Peyer's patch (tissue), 4 donors: ENCODE results near the gene ARF1. TPM values are rescaled to one million over a fixed set of nuclear protein-coding genes. Genes with fewer than 3 reads are reported as not detected.

Experiments
- DNase-seq, 3 donors: peaks; one replicate each; pipeline ENCODE4 v3.0.0-alpha.2; 2017 to 2019
- H3K27ac ChIP-seq, 4 donors: fragments of 200-600 bp; sonication (generic); one replicate each; pipeline ENCODE4 v1.5.1; 2016 to 2019
- H3K27me3 ChIP-seq, 2 donors: fragments of 200-600 bp; sonication (generic); one replicate each; pipeline ENCODE4 v1.5.1; 2019
- H3K36me3 ChIP-seq, 3 donors: fragments of 200-600 bp; sonication (generic); one replicate each; pipeline ENCODE4 v1.5.1; 2016 to 2019
- H3K4me1 ChIP-seq, 4 donors: fragments of 200-600 bp; sonication (generic); one replicate each; pipeline ENCODE4 v1.5.1; 2016 to 2019
- H3K4me3 ChIP-seq, 4 donors: fragments of 200-600 bp; sonication (generic); 1 replicate in 3 of 4; 2 replicates in 1 of 4; pipeline ENCODE4 v1.5.1; 2016 to 2019; ENCODE audit warnings: mild to moderate bottlenecking in 1 of 4
- H3K9me3 ChIP-seq, 4 donors: fragments of 200-600 bp; sonication (generic); one replicate each; pipeline ENCODE4 v1.5.1; 2016 to 2019; ENCODE audit warnings: mild to moderate bottlenecking in 1 of 4
- CTCF ChIP-seq, 6 experiments: fragments of 450-650 bp in 4 of 6; fragments of 200-600 bp in 2 of 6; sonication (generic) in 1 of 6; IDR thresholded peaks; one replicate each; pipeline ENCODE4 v1.5.1; 2017 to 2019; ENCODE audit warnings: antibody characterized with exemption in 6 of 6, mild to moderate bottlenecking in 3 of 6, moderate library complexity in 1 of 6
- POLR2A ChIP-seq, 2 donors: fragments of 450-650 bp; IDR thresholded peaks; one replicate each; pipeline ENCODE4 v1.5.1; 2017; ENCODE audit warnings: antibody characterized with exemption in 2 of 2, mild to moderate bottlenecking in 2 of 2, moderate library complexity in 2 of 2
- total RNA-seq, 4 donors: library from RNA; depleted of rRNA; stranded (reverse); fragments of >200 nt; gene quantifications; one replicate each; pipeline ENCODE4 v1.1.0, GENCODE V29; 2016

ARF1 gene
- total RNA-seq, 4 donors from 2014 or later, result 243 to 434 (median 392) TPM

DNA sequence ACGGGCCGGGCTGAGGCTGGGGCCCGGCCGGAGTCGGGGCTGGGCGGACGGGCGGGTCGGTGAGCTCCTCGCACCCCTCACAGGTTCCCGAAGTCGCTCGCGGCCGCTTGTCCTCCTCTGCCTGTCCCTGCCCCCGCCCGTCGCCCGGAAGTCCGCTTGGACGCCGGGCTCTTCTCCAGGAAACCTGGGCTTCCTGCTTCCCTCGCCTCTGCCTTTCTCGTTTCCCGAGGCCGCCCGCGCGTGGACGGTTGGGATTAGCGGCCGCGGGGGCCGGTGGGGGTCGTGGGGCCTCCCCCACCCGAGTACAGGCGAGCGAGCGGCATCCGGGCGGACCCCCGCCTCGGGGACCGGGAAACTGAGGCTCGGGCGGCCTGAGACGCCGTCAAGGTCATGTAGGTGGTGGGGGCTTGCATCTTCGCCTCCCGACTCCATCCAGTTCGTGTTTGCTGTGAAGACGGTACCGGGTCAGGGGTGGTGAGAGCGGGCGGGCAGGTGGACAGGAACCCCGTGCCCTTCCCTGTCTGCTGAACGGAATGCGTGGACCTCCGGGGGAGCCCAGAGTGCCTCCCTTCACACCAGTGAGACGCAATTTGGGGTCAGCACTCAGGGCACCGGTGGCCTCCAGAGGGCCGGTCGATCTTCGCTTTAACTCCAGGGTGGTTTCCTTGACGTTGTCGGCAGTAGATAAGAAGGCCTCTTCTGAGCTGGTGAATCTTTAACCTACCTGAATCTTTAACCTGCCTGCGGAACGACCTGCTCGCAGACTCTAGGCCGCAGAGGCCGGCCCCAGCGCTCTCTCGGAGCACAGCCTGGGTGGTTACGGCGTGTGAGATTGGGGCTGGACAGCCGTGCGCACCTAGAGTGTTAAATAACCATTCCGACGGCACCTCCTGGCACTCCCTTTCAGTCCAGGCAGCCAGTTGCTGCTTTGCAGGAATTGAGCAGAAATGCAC lies 686 bp downstream of the ARF1 start:
- Histone ChIP-seq H3K27me3 (no peaks in the 10 kb centered on the region), H3K36me3 (no peaks in the 10 kb centered on the region), H3K4me3 (peak overlapping the region; percentile 73 to 99 (median 89)), H3K27ac (peak overlapping the region; percentile 98 to 100 (median 98)), H3K9me3 (no peaks in the 10 kb centered on the region), H3K4me1 (peaks cover 11 to 61% (median 43%) of the 10 kb centered on the region in 4 donors)
- peak; percentile 56 to 78 (median 76) for DNase-seq
- TF ChIP-seq POLR2A (IDR thresholded peaks at IDR 0.05) (peak; percentile 70 to 71), CTCF (IDR thresholded peaks at IDR 0.05) (no peak)

DNA sequence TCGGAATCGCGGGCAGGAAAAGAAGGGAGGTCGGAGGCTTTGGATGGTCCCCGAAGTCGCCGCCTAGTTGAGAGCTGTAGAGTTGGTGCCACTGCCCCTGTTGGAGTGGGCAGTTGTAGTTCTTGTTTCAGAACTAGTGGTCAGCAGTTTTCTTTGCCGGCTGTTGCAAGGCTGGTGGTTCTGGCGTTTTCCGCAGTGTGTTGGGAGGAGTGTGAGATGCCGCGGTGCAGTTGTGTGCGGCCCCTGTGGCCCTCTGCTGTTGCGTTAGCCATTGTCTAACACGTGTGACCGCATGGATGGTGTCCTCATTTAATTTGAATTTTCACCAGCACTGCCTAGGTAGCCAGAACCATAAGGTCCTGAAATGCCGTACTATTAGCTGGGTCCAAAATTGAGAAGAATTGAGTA lies 1.4 kb downstream of the ARF1 start:
- peak overlapping the region; percentile 98 to 100 (median 98) for H3K27ac ChIP-seq
- H3K9me3 ChIP-seq, result no peaks in the 10 kb centered on the region
- peaks cover 11 to 68% (median 49%) of the 10 kb centered on the region in 4 donors for H3K4me1 ChIP-seq
- H3K27me3 ChIP-seq, result no peaks in the 10 kb centered on the region
- DNase-seq, result no peak
- TF ChIP-seq CTCF (IDR thresholded peaks at IDR 0.05) (no peak), POLR2A (IDR thresholded peaks at IDR 0.05) (no peak)
- H3K4me3 ChIP-seq, result peak overlapping the region; percentile 73 to 99 (median 89)
- no peaks in the 10 kb centered on the region for H3K36me3 ChIP-seq

- H3K9me3 ChIP-seq, result no peaks in the 10 kb centered on the region
- H3K27me3 ChIP-seq, result no peaks in the 10 kb centered on the region
- peaks cover 11 to 72% (median 54%) of the 10 kb centered on the region in 4 donors for H3K4me1 ChIP-seq
- no peaks in the 10 kb centered on the region for H3K36me3 ChIP-seq
- peak overlapping the region; percentile 73 to 99 (median 89) for H3K4me3 ChIP-seq
- TF ChIP-seq CTCF (IDR thresholded peaks at IDR 0.05) (no peak), POLR2A (IDR thresholded peaks at IDR 0.05) (no peak)
- DNase-seq, result no peak
- peak overlapping the region; percentile 98 to 100 (median 98) for H3K27ac ChIP-seq
These were observed 1.8 kb downstream of the ARF1 start for GRCh38 chr1:228084325-228084724.

DNA sequence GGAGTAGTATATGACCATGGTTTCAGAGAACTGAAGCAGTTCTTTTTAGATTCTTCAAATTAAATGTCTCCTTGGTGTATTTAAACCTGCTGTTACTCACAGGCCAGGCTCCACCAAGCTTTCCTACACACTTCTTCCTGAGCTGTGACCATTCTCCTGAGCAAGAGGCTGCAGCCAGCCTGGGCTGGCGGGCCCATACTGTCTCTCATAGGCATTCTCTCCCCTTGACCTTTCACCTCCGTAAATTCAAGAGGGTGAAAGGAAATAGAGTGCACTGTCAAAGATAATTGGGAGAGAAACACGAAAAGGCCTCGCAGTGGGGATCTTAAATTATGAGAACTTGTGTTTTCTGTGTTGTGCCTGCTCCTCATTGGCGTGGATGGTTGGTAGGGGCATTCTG lies 2.3 kb downstream of the ARF1 start:
- H3K27me3 ChIP-seq, result no peaks in the 10 kb centered on the region
- no peaks in the 10 kb centered on the region for H3K9me3 ChIP-seq
- no peak for TF ChIP-seq POLR2A (IDR thresholded peaks at IDR 0.05)
- no peak for TF ChIP-seq CTCF (IDR thresholded peaks at IDR 0.05)
- H3K4me3 ChIP-seq, result peak overlapping the region in 3 of 4 donors; percentile 73 to 92 (median 86)
- peak overlapping the region; percentile 2 to 99 (median 56) for H3K27ac ChIP-seq
- no peaks in the 10 kb centered on the region for H3K36me3 ChIP-seq
- peaks cover 11 to 77% (median 59%) of the 10 kb centered on the region in 4 donors for H3K4me1 ChIP-seq
- no peak for DNase-seq

DNA sequence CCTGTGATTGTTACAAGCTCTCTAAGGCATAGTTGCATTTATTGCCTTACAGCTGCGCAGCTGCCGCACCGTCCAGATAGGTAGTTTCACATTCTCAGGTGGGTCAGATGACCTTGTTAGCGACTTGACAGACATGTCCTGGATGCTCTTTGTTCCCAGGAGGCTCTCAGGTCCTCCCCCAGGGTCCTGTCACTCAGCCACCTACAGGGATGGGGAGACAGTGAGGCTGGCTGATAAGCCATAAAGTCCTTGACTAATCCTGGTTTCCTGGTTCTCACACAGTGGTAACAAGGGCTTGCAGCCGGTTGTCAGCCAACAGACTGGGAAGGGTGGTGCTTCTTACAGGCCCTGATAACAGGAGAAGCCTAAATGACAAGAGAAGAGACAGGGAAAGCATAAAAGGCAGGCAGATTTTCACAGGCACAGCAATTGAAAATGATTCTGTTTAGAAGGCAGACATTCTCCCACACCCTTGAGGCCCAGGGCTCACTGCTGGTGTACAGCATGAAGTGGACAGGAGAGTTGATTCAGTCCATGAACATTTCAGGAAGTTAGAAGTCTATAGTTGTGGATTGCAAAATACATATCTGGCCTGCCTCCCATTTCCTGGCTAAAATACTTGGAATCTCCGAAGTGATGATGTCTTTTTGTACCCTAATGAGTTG lies 2.9 kb downstream of the ARF1 start:
- peak in 1 of 6 experiments; percentile 3 for TF ChIP-seq CTCF (IDR thresholded peaks at IDR 0.05)
- peak in 1 of 2 donors; percentile 28 for TF ChIP-seq POLR2A (IDR thresholded peaks at IDR 0.05)
- peaks cover 11 to 82% (median 65%) of the 10 kb centered on the region in 4 donors for H3K4me1 ChIP-seq
- no peaks in the 10 kb centered on the region for H3K36me3 ChIP-seq
- no peaks in the 10 kb centered on the region for H3K9me3 ChIP-seq
- H3K4me3 ChIP-seq, result peak overlapping the region in 2 of 4 donors; percentile 86 to 92
- peak overlapping the region; percentile 2 to 99 (median 56) for H3K27ac ChIP-seq
- peak in 2 of 3 donors; percentile 67 to 70 for DNase-seq
- H3K27me3 ChIP-seq, result no peaks in the 10 kb centered on the region
